HG02943 (cell line): ENCODE results near the gene IL13RA1.
"Not testable (repeated sequence)": the region's sequence is repeated elsewhere in the genome, so short reads cannot be mapped to it uniquely, and the experiment has no call there.

ENCODE experiments used
- ATAC-seq: cut with Tn5 transposase; IDR thresholded peaks from one replicate; pipeline ENCODE4 v1.9.1; 2021; ENCODE audit warnings: mild to moderate bottlenecking, low read depth, moderate library complexity; ENCODE audit not compliant: unreplicated experiment

IL13RA1 gene

GRCh38 chrX:118772051-118772450 is 44.6 kb downstream of the IL13RA1 start:
- no peak for ATAC-seq

DNA sequence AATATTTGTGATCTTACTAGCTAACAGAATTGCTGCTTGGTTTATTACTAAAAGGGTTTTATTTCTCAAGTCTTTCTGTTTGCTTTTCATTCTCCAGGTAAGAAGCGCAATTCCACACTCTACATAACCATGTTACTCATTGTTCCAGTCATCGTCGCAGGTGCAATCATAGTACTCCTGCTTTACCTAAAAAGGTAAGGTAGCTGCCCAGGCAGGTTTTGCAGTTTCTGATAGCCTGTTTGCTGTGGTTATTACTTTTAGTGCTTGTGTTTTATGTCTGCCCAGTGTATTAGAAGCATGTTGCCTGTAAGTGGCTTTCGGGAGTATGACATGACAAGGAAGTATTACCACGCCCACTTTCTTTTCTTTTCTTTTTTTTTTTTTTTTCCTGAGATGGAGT is 46.4 kb downstream of the IL13RA1 start:
- ATAC-seq: no peak

- no peak for ATAC-seq
These were observed 52.2 kb downstream of the IL13RA1 start for GRCh38 chrX:118779581-118779980.

DNA sequence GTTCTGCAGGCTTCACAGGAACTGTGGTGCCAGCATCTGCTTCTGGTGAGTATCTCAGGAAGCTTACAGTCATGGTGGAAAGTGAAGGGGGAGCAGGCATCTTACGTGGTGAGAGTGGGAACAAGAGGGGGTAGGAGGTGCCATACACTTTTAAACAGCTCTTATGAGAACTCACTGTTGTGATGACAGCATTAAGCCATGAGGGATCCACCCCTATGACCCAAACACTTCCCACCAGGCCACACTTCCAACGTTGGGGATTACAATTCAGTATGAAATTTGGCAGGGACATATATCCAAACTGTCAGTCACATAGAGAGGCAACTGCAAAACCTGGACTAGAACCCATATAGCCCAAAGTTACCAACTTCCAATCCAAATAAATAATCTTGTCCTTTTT is 53.1 kb downstream of the IL13RA1 start:
- ATAC-seq: no peak

GRCh38 chrX:118780911-118781310 is 53.5 kb downstream of the IL13RA1 start:
- ATAC-seq: no peak

- no peak for ATAC-seq
These were observed 68.3 kb downstream of the IL13RA1 start for GRCh38 chrX:118795528-118796280.

DNA sequence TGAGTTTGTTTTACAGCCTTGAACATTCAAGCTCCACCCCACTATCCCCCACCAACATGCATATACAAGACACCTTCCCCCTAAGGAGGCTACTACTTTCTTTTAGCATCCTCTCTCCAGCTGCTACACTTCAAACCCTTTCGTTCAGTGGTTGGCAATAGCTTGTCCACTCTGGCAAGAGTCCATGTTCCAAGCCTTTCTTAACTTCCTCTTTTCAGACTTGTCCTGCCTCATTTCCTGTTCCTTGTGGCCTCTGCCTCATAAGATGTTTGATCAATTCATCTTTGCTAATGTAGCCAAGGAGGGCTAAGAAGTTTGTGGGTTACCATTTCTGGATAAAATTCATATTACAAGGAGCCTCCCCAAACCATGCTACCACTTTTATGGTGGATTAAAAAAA is 75.5 kb downstream of the IL13RA1 start:
- ATAC-seq: no peak

- peak; percentile 73 for ATAC-seq
These were observed 80.0 kb downstream of the IL13RA1 start for GRCh38 chrX:118807151-118808017.

DNA sequence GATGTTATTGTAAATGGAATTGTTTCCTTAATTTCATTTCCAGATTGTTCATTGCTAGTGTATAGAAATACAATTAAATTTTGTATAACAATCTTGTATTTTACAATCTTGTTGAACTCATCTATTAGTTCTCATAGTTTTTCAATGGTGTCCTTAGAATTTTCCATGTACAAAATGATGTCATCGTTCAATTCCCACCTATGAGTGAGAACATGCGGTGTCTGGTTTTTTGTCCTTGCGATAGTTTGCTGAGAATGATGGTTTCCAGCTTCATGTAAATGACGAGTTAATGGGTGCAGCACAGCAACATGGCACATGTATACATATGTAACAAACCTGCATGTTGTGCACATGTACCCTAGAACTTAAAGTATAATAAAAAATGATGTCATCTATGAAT is 89.9 kb downstream of the IL13RA1 start:
- not testable (repeated sequence) for ATAC-seq

DNA sequence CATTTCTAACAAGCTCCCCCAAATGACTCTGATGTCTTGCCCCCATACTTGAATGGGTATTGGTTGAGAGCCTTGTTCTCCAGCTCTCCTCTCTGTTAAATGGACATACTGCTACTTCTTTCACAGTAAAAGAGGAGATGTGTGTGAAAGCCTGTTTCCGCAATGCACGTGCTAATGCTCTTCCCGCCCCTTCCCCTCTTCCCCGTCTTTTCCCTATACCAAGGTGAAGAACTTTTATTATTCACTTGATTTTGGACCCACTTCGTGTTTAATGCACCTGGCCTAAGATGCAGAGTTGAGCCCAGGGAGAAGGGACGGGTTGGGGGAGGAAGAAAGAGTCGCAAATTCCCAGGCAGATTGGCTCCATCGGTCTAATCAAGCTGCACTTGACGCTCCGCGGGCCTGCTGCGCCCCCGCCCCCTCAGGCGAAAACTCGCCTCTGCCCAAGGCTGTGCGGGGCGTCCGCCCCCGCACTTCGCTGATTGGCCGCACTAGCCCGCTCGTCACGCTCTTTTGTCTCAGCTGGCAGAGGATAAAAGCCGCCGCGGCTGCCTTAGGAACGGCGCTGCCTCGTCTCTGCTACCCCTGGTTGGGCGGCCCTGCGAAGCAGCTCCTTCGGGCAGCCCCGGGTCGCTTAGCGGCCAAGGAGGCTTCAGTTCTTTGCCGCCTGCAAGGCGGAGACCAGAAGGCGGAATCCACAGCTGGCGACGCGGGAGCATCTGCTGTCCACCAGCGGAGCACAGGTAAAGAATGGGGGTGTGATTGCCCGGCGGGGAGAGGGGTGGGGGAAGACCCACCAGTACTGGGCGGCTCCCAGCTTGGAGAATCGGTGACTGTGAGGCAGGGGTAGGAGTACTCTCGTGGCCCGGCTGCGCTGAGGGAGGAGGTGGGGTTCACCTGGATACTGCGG is 96.1 kb downstream of the IL13RA1 start, which contains the start of gene ZCCHC12:
ZCCHC12 (plus strand) TSS at position 562 of the 910 bp plus-strand sequence. CDS start 1,421 bp downstream, outside the sequence.
- no peak for ATAC-seq

DNA sequence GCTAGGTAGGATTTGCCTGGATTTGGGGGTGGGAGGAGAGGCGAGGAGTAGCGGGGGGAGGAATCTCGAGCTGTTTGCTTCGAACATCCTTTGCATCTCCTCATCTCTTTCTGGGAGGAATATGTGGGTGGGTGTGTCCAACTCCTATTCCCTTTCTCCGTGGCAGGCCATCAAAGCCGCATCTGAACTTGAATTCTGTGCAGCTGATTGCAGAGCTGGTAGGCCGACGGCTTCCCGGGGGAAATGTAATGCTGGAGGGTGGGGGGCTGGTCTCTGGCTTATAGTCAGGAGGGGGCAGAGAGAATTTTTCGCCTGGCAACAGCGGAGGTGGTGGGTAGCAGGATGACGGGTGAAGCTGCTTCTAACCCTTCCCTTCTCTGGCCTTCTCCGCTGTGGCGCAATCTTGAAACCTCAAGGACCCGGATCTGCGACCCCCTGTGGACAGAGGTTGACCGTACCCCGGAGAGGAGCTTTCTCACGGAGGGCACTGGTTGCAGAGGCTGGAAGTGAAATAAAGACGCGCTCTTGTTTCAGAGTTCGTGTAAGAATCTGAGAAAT is 96.8 kb downstream of the IL13RA1 start:
- no peak for ATAC-seq

- no peak for ATAC-seq
These were observed 97.8 kb downstream of the IL13RA1 start for GRCh38 chrX:118825227-118825626.

DNA sequence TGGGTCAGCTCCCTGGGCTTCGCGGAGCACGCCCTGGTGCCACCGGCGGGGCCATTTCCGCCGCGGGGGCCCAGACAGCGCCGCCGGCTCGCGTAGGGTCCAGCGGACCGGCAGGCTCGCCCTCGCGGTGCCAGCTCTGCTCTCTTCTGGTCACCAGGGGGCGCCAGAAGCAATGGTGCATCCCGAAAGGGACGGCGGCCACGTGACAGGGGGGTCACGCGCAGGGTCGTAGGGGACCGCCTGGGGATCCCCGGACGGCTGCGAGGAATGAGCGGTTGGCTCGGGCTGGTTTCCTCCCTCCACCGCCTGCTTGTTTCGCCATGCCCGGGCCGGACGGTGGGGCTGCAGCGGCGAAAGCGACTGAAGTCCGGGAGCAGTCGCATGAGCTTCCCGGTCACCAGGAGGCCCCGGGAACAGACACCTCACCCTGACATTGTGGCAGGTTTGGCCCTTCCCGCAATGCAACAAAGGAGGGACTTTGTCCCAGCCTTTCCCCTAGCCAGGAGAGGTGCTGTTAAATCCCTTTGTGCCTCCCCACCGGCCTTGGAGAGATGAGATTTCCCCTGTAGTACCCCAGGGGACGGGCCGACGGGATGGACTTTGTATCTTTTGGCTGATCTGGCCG is 112.0 kb downstream of the IL13RA1 start:
- no peak for ATAC-seq
